H1 (cell line): ENCODE results near the gene NDUFB10. TPM values are rescaled to one million over a fixed set of nuclear protein-coding genes. Genes with fewer than 3 reads are reported as not detected.

Source experiments
- BACH1 ChIP-seq: IDR thresholded peaks from 2 replicates; pipeline ENCODE4 v1.6.1; 2012; ENCODE audit warnings: low read length, improper control_type of control experiment
- CEBPB ChIP-seq: IDR thresholded peaks from 2 replicates; pipeline ENCODE4 v1.6.1; 2012; ENCODE audit warnings: low read depth, low read length
- EP300 ChIP-seq, 2 experiments: IDR thresholded peaks; 1 replicate in 1 of 2; 2 replicates in 1 of 2; pipeline ENCODE4 v1.6.1; 2011 to 2012; ENCODE audit warnings: low read depth in 2 of 2, low read length in 2 of 2, mild to moderate bottlenecking in 2 of 2, borderline replicate concordance in 1 of 2, inconsistent platforms in 1 of 2, moderate library complexity in 1 of 2
- NRF1 ChIP-seq: IDR thresholded peaks from 2 replicates; pipeline ENCODE4 v1.6.1; 2011; ENCODE audit warnings: mild to moderate bottlenecking, low read depth, low read length, improper control_type of control experiment
- POU5F1 ChIP-seq: IDR thresholded peaks from 2 replicates; pipeline ENCODE4 v1.6.1; 2011; ENCODE audit warnings: low read depth, mild to moderate bottlenecking, low read length, moderate library complexity
- polyA plus RNA-seq, 7 experiments: library from polyadenylated mRNA; depleted of rRNA in 3 of 7; stranded (reverse) in 5 of 7; unstranded in 2 of 7; fragments of >200 nt in 5 of 7; fragments of 200-250 nt in 2 of 7; gene quantifications; 1 replicate in 5 of 7; 2 replicates in 1 of 7; 4 replicates in 1 of 7; pipeline versions ENCODE4 v1.2.1 to v1.2.3, GENCODE V29; 2011 to 2013; ENCODE audit warnings: missing spikeins in 2 of 7, mixed read lengths in 2 of 7
- total RNA-seq: library from RNA; stranded (reverse); fragmentation: NEBNext Ultra II Directional; extraction: Animal tissue kit (Norgen Biotek cat#: 25700); gene quantifications from 2 replicates; pipeline ENCODE4 v1.2.1, GENCODE V29; 2021
- TF ChIP-seq, protein P1 (sequence below): IDR thresholded peaks from 2 replicates; pipeline ENCODE4 v1.6.1; 2012; ENCODE audit warnings: inconsistent platforms

Gene NDUFB10
- total and polyA plus RNA-seq, 2 of the 8 experiments (the other 6 are each of a cell fraction or from before 2014, with no cell fraction given), result 183 to 194 TPM

GRCh38 chr16:1933097-1933661, 26.2 kb upstream of the NDUFB10 start (continued):
- TF ChIP-seq CEBPB (no peak), BACH1 (no peak), POU5F1 (no peak), NRF1 (no peak), EP300 (IDR thresholded peaks at IDR 0.05; ENCODE audit: borderline replicate concordance in 1 of 2, low read depth in 2 of 2, low read length in 2 of 2) (no peak)
- TF ChIP-seq, protein P1, sequence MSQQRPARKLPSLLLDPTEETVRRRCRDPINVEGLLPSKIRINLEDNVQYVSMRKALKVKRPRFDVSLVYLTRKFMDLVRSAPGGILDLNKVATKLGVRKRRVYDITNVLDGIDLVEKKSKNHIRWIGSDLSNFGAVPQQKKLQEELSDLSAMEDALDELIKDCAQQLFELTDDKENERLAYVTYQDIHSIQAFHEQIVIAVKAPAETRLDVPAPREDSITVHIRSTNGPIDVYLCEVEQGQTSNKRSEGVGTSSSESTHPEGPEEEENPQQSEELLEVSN, result no peak
